GM21367 (cell line): ENCODE measurements around the gene CLCN4.
A peak's percentile ranks its signal among the peaks of the same experiment; 100 is the strongest.

ENCODE experiments used
- ATAC-seq: cut with Tn5 transposase; IDR thresholded peaks from one replicate; pipeline ENCODE4 v1.9.1; 2021; ENCODE audit not compliant: unreplicated experiment

The CLCN4 gene

DNA sequence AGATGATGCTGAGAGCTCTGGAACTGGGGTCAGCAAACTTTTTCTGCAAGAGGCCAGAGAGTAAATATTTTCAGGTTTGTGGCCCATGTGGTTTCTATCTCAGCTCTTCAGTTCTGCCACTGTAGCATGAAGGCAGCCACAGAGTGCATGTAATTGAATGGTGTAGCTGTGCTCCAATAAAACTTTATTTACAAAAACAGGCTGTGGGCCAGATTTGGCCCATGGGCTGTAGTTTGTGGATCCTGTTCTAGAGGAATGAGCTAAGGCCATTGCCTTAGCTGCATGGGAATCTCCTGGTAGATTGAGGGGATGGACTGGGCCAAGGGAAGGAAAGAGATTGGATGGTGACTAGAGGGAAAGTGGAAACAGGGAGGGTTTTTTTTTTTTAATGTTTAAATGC is 36.8 kb downstream of the CLCN4 start:
- no peak for ATAC-seq

GRCh38 chrX:10195425-10195824 is 38.6 kb downstream of the CLCN4 start:
- no peak for ATAC-seq

DNA sequence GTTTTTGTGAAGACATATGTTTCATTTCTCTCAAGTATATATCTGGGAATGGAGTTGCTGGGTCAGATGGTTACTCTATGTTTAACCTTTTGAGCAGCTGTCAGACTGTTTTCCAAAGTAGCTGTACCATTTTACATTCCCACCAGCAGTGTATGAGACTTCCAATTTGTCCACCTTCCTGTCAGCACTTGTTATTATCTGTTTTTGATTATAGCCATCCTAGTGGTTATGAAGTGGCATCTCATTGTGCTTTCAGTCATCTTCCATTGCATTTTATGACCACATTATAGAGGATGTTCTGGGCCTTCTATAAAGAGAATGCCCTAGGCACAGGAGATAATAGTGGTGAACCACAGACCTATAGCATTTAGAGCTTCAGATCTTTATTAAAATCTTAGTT is 39.2 kb downstream of the CLCN4 start:
- no peak for ATAC-seq

GRCh38 chrX:10197279-10198210 is 40.8 kb downstream of the CLCN4 start:
- no peak for ATAC-seq

GRCh38 chrX:10198254-10198653 is 41.5 kb downstream of the CLCN4 start:
- no peak for ATAC-seq

- ATAC-seq, result peak; percentile 85
These were observed 42.4 kb downstream of the CLCN4 start for GRCh38 chrX:10199212-10199611.

DNA sequence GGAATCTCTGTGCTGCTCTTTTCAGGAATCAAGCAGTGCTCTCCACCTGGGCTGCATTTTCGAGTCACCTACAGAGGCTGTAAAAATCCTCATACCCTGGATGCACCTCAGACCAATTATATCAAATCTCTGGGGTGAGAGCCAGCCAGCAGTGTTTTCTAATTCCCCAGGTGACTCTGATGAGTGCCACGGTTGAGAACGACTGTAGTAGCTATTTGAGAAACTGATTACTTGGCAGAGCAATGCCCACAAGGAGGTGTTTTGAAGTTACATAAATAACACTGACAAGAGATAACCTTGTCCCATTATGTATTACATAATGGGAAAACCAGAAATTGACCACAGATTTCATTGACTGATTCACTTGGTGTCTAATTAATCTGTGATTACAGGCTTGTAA is 46.8 kb downstream of the CLCN4 start:
- no peak for ATAC-seq

- ATAC-seq, result no peak
These were observed 49.5 kb downstream of the CLCN4 start for GRCh38 chrX:10206317-10206716.

- ATAC-seq, result no peak
These were observed 51.6 kb downstream of the CLCN4 start for GRCh38 chrX:10208281-10208856.

- ATAC-seq, result no peak
These were observed 52.2 kb downstream of the CLCN4 start for GRCh38 chrX:10208953-10209352.

DNA sequence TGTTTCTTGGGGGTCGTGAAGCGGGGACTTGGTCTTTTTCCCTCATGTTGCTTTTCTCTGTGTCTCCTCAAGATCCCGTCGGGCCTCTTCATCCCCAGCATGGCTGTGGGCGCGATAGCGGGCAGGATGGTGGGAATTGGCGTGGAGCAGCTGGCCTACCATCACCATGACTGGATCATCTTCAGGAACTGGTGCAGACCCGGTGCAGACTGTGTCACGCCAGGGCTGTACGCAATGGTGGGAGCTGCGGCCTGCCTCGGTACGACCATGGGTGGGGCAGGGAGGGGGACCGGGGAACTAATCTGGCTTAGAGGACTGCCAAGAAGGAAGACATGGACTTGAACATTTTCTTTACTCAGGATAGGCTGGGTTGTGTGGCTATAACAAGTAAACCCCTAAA is 55.6 kb downstream of the CLCN4 start:
- ATAC-seq, result no peak

DNA sequence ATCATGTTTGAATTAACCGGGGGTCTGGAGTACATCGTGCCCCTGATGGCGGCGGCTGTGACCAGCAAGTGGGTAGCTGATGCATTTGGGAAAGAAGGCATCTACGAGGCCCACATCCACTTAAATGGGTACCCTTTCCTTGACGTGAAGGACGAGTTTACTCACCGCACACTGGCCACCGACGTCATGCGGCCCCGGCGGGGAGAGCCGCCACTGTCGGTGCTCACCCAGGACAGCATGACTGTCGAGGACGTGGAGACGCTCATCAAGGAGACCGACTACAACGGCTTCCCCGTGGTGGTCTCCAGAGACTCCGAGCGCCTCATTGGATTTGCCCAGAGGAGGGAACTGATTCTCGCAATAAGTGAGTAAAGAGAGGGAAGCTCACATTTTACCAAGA is 56.9 kb downstream of the CLCN4 start:
- ATAC-seq, result no peak

- ATAC-seq, result no peak
These were observed 59.4 kb downstream of the CLCN4 start for GRCh38 chrX:10216208-10216607.

GRCh38 chrX:10217198-10217597 is 60.4 kb downstream of the CLCN4 start:
- ATAC-seq, result no peak

DNA sequence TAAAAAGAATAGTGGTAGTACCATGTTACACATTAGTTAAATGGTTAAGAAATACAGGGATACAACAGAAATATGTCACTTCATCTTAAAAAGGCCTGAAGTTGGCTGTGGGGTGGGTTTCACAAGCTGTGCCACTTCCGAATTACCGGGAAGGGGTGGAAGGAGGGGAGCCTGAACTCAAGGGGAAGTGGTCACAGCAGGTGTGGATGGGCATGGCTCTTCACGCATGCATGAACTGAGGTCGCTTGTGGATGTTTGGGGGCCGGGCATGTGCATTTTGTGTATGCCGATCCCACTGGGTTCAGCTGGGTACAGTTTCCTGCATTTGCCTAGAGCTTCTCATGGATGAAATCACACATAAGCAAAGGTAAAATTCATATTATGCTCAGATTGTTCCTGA is 64.9 kb downstream of the CLCN4 start:
- no peak for ATAC-seq

- ATAC-seq, result no peak
These were observed 66.5 kb downstream of the CLCN4 start for GRCh38 chrX:10223276-10223675.

DNA sequence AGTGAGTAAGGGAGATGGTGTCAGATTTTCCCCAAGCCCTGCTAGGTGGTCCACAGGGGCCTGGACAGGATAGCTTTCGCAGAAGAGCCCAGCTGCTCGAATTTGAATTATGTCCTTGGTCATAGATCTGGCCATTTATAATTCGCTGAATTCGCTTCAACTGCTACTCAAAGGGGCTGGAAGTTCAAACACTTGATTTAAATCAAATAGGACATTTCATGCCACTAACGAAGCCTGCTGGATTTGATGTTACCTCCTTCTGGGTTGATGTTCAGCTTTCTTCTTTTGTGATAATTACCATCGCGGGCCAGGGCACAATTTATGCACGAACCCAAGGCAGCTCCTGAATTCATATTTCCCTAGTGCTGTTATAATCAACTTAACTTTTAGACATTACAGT is 67.0 kb downstream of the CLCN4 start:
- ATAC-seq, result no peak

DNA sequence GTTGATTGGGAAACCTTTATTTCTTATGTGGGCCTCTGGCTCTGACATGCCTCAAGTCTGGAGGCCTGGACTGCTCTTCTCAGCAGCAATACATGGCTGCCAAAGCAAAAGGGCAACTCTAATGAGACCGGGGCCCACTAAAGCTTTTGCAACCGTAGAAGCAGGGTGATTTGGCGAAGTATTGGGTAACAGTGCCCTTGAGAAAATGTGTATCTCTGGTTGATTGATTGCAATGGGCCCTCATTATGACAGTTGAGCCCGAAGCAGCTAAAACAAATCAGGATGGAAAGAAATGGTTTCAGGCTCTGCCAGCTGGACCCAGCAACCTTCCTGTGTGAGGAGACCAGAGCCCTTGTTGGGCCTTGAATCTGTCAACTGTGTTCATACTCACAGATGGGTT is 73.4 kb downstream of the CLCN4 start:
- ATAC-seq, result no peak

GRCh38 chrX:10231461-10231860 is 74.7 kb downstream of the CLCN4 start:
- no peak for ATAC-seq

DNA sequence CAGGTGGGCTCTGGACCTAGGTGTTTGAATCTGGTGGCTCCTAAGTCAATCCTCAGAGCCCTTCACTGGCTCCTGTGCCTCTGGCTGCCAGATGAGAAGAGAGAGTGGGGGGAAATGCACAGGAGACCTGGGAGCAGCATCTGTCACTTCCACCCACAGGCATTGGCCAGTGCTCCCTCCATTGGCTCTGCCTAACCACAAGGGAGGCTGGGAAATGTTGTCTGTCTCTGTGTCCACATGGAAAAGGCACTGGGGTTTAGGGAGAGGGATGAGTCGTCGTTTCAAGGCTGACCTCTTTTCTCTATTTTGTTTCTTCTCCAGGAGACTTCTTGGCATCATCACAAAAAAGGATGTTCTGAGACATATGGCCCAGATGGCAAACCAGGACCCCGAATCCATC is 76.4 kb downstream of the CLCN4 start:
- no peak for ATAC-seq

GRCh38 chrX:10233696-10234095 is 76.9 kb downstream of the CLCN4 start:
- ATAC-seq, result no peak

DNA sequence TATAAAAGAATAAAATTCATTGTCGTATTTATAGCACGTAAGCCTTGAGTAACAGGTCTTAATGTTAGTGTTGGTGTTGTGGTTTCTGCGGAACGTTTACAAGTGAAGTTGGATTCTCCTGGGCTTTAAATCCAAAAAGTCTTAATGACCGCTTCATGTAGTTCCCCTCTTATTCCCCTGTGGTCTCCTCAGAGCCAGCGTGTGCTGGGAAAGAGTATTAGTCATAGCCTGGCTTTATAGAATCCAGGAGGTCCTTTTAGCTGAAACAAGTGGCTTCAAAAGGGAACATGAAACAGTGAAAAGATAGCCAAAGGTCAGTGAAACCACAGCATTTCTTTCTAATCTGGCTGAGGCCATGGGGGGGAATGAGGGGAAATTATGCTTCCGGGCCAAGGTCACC is 79.1 kb downstream of the CLCN4 start:
- ATAC-seq, result no peak

DNA sequence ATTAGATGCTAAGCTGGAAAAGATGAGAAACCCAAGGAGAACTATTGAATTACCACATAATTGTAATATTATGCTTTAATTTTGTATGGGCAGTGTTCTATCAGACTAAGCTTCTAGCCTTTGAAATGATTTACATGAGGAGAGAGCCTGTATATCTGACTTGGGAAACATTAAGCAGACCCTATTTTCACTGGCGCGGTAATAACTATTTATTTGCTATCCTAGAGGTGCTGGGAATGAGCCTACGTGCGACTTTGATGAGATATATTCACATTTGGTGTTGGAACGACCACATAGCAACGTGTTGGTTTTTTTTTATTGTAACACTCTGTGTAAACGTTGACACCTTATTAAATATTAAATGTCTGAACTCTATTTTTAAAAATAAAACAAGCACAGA is 80.5 kb downstream of the CLCN4 start:
- no peak for ATAC-seq
